LHCN-M2 (cell line): ENCODE results near the gene ZNF277. TPM values are rescaled to one million over a fixed set of nuclear protein-coding genes. Genes with fewer than 3 reads are reported as not detected.

ENCODE experiments used
- DNase-seq: peaks from one replicate; pipeline ENCODE4 v3.0.0-alpha.2; 2012; ENCODE audit warnings: low read depth
- total RNA-seq: library from RNA; depleted of rRNA; stranded (reverse); fragments of >200 nt; gene quantifications from 2 replicates; pipeline ENCODE4 v1.2.3, GENCODE V29; 2014

The ZNF277 gene
- total RNA-seq, 1 experiment from 2014 or later, result 23.8 TPM

GRCh38 chr7:112184455-112184854, 22.0 kb upstream of the ZNF277 start:
- no peak for DNase-seq

DNA sequence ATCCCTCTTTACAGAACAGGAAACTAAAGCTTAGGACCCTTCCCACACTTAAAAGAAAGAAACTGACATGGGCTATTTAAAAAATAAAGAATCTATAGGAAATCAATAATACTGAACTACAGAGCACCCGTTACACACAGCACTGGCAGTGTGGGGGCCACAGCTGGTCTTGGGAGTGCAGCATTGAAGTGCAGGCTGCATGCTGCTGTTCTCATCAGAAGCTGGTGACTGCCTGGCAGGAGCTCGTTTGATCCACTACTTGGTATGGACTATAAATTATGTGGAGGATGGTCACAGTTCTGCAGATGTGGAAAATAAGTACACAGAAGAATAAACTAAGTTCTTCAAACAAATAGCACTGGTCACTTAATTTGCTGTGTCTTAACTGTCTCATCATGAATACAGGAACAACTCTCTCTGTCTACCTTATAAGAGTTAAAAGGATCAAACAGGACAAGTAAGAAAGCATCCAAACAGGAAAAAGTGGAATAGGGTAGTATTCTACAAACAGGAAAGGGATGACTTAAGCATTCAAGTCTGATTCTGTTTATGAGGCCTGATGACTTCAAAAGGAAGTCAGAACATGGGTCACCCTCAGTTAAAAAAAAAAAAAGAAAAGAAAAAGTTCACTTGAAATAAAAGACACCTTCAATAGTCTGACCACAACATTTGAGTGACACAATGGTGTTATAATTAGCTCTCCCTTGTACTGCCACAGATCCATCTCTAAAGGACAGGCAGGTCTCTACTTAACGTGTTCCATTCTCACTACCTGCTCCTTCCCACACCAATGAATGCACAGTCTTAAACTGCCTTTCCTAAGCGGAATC, 21.3 kb upstream of the ZNF277 start:
- DNase-seq, result no peak

- DNase-seq, result no peak
Observed at GRCh38 chr7:112186300-112186699, 20.2 kb upstream of the ZNF277 start.

GRCh38 chr7:112188257-112188656, 18.2 kb upstream of the ZNF277 start:
- DNase-seq, result no peak

- no peak for DNase-seq
Observed at GRCh38 chr7:112189691-112190090, 16.8 kb upstream of the ZNF277 start.

- DNase-seq, result no peak
Observed at GRCh38 chr7:112190120-112190519, 16.4 kb upstream of the ZNF277 start.

DNA sequence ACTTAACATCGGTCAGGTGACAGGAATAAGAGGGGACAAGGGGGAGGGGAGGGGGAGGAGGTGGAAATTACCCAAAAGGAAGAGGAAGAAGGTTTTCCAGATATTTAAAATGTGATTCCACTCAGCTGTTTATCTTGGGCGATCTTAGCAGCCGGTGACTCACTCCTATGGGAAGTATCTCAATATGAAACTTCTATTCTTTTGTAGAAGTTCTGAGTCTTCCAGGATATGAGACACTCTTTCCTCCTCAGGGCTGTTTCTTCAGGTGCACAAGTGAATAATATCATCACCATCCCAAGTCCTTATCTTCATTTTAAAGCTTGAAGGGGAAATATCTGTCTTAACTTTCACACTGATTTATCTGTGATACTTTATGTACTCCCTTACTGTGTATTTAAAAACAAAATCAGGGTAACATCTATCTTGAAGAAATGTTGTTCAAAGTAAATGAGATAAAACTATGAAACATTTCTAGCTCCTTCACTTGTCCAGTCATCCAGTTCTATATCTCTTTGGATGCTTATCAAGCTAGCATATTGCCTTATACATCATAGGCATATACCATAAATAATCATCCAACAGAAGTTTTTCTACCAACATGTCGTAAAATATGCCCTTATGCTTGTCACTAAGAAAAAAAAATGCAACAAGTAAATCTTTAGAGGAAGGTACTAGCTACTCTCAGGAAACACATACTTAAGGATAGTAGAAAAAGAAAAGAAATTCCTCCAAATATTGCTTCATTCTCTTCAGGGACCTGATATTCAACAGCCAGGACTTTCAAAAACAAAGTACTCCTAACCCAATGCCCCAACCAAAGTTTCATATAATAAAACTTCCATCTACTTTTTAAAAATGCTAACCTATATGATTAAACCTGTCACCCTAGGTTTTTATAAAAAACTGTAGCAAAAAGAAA, 14.0 kb upstream of the ZNF277 start:
- DNase-seq, result peak; percentile 73

DNA sequence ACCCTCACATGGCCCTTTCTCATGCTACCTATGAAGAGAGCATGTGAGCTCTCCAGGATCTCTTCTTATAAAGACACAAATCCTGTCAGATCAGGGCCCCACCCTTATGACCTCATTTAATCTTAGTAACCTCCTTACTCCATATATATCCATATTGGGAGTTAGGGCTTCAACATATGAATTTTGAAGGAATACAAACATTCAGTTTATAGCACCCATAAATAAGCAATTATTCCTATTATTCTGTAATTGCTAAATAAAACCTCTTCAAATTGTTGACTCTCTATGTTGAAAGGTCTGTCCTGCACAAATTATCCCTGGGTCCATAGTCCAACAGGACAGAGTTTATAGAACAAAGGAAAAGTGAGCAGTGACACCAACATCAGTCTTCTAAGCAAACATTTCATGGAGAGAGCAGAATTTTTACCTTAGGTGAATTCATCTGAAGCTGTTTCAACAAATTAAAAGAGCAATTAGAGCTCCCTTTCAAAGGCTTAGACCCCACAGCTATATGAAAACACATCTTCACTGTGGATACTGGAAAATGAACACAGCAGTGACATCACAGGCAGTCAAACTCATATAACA, 12.5 kb upstream of the ZNF277 start:
- no peak for DNase-seq

DNA sequence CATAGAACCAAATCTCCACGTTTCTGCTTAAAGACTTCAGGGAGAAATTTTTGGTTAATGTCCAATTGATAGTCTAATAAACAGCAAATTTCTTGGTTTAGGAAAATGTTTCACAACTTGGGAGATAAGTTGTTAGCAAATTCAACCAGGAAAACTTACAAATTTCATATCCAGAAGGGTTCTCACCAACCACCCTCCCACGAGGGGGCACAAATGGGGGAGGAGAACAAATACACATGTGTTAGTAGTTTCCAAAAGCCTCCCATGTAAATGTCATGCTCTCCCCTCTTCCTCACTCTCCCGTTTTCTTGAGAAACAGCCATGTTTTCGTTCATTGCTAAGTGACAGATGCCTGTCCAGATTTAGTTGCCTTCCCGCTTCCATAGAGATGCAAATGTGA, 10.8 kb upstream of the ZNF277 start:
- no peak for DNase-seq

DNA sequence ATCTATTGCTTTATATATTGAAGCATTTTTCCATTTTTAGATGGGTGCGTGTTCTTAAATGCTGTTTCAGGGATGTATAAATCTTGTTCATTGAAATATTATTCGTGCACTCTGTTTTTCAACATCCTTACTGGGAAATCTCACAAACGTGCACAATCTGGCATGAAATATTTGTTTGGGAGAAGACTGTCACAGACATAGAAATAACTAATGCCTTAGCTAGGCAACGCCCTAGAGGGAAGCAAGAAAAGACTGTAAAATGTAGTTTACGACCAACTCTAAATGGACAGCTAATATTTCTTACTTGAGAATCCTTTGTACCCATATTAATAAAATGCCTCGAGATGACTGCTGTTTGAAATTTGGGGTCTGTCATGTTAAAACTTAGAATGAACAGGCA, 9.2 kb upstream of the ZNF277 start:
- DNase-seq, result no peak

DNA sequence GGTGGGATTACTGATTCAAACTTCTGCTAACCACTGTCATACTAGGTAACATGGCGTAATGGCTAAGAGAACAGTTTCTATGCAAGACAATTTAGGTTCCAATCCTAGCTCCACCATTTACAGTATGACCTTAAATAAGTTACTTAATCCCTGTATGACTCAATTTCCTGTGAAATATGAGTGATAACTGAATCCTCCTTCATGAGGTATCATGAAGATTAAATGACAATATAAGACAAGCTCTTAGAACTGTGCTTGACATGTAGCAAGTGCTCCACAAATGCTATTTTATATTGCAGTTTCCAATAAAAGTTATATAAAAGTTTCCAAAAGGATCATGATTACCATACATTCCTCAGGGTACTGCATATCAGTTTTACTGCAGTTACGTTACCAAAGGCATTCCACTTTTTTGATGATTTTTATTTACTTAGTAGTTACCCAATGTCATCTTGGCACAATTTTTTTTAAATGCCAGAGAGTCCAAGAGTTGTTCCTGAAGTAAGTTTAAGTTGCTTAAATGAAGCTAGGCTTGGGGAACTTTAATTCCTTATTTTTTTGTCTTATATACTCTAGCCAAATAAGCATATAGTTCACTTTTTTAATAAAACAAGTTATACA, 7.3 kb upstream of the ZNF277 start:
- peak; percentile 72 for DNase-seq

GRCh38 chr7:112199672-112200071, 6.8 kb upstream of the ZNF277 start:
- no peak for DNase-seq

DNA sequence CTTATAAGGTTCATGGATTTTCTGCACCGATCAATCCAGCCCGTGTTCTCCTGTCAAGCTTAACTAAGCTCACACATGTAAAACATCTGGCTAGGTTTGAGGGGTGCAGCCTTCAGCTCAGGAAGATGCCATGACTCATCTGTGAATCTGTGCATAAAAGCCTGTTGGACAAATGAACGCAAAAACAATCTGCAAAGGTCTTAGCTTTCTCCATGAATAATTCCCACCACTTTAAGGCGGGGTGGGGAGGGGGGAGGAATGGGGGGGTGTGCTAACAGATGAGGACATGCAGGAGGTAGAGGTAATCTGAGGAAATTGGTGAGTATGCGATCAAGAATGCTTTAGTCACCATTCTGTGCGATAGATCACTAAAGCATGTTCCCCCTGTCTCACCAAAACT, 5.1 kb upstream of the ZNF277 start:
- DNase-seq, result peak; percentile 51

- DNase-seq, result no peak
Observed at GRCh38 chr7:112201839-112202238, 4.7 kb upstream of the ZNF277 start.

DNA sequence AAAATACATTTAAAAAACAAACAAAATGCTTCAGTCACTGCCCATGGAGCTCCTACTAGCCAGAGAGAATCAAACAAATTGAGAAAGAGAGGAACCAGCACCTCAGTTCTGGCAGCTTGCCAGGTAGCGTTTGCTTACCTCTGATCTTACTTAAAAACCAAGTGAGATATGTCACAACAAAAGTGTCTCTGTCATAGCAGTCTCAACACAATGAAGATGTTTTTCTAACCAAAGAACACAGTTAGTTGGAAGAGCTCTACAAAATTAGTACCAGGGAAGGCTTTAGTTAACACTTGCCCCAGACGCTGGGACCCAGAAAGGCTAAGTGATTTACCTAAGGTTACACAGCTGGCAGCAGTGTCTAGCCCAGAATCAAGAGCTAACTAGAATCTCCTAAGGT, 3.7 kb upstream of the ZNF277 start:
- no peak for DNase-seq

DNA sequence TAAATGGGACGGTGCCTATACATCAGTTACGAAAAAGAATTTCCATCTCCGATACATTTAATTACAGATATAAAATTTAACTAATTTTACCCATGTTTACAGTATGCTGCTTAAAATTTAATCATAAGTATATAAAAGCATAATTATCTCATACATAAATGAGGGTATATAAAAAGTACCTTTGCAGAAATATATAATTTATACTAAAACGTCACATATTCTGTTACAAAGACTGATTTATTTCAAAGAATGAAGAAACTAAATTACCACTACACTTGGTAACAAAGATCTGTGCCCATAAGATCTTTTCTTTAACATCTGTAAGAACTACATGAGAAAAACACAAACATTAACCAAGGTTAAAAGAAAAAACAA, 3.1 kb upstream of the ZNF277 start:
- DNase-seq, result no peak

GRCh38 chr7:112204499-112205342, 1.8 kb upstream of the ZNF277 start:
- peak; percentile 26 for DNase-seq

- peak; percentile 72 for DNase-seq
Observed at GRCh38 chr7:112205343-112206237, 905 bp upstream of the ZNF277 start.

- peak; percentile 20 for DNase-seq
Observed at GRCh38 chr7:112206991-112207592, 597 bp downstream of the ZNF277 start.
